Measurements from ENCODE around the gene ARHGAP45. TPM values are rescaled to one million over a fixed set of nuclear protein-coding genes. Genes with fewer than 3 reads are reported as not detected.

ARHGAP45 gene
- total RNA-seq, 1 donor from 2014 or later: 5.1 TPM

DNA sequence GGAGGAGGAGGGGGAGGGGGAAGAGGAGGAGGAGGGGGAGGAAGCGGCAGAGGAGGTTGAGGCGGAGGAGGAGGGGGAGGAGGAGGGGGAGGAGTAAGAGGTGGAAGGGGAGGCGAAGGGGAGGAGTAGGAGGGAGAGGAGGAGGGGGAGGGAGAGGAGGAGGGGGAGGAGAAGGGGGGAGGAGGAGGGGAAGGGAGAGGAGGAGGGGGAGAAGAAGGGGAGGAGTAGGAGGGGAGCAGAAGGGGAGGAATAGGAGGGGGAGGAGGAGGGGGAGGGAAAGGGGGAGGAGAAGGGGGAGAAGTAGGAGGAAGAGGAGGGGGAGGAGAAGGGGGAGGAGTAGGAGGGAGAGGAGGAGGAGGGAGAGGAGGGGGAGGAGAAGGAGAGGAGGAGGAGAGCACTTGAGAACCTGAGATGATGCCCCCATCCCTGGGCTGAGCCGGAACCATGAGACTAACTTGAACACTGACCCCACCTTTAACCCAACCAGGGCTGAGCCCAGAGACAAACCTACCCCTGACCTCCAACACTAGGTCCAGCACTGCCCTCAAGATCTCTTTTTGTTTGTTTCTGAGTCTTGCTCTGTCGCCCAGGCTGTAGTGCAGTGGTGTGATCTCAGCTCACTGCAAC is 14.5 kb upstream of the ARHGAP45 start:
- ATAC-seq (ENCODE audit: poor library complexity) (no peak), DNase-seq (no peak)
- intact Hi-C loops (cut with DNase I): no loop called here

- ATAC-seq (ENCODE audit: poor library complexity) (no peak), DNase-seq (no peak)
- intact Hi-C loops (cut with DNase I): no loop called here
These were observed 13.5 kb upstream of the ARHGAP45 start for GRCh38 chr19:1053176-1054101.

DNA sequence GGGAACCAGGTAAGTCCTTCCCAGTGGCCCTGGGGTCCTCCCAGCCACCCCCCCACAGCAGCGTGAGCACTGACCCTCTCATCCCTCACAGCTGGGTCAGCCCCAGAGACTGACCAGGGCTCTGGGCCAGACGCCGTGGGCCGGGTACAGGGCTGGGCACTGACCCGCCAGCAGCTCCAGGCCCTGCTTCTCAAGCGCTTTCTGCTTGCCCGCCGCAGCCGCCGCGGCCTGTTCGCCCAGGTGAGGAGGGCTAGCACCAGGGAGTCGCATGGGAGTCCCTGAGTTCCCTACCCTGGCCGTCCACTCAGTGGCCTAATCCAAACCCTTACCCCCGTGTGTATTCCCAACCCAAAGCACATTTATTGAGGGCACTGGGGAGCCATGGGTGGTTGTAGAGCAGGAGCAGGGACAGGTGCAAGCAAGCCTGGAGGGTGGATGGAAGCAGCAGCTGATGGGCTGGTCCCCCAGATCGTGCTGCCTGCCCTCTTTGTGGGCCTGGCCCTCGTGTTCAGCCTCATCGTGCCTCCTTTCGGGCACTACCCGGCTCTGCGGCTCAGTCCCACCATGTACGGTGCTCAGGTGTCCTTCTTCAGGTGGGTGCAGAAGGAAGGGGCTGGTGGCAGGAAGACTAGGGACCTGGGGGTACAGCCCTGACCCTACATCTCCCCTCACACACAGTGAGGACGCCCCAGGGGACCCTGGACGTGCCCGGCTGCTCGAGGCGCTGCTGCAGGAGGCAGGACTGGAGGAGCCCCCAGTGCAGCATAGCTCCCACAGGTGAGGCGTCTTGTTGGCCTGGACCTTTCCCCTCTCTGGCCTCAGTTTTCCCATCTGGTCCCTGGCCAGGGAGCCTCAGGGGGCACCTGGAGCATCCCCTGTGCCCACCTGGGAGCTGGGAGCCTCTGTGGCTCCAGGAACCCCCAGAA is 12.6 kb upstream of the ARHGAP45 start:
- intact Hi-C loops (cut with DNase I): no loop called here
- DNase-seq (no peak), ATAC-seq (ENCODE audit: poor library complexity) (no peak)

- intact Hi-C loops (cut with DNase I): no loop called here
- ATAC-seq (ENCODE audit: poor library complexity) (no peak), DNase-seq (no peak)
These were observed 11.9 kb upstream of the ARHGAP45 start for GRCh38 chr19:1055028-1055425.

DNA sequence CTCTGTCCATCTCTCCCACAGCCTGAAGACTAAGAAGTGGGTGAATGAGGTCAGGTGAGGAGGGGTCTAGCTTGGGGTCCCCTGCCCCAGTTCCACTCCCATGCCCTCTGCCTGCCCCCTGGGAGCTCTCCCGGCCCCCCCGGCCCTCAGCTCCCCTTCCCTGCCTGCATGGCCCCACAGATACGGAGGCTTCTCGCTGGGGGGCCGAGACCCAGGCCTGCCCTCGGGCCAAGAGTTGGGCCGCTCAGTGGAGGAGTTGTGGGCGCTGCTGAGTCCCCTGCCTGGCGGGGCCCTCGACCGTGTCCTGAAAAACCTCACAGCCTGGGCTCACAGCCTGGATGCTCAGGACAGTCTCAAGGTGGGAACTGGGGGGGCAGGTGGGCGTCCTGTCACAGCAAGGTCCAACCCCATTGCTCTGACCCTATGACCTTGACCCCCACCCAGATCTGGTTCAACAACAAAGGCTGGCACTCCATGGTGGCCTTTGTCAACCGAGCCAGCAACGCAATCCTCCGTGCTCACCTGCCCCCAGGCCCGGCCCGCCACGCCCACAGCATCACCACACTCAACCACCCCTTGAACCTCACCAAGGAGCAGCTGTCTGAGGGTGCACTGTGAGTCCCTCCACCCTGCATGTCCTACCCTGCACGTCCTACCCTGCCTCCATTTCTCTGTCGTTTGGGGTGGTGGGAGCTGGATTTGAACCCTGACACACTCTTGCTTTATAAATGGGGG is 10.9 kb upstream of the ARHGAP45 start:
- DNase-seq (no peak), ATAC-seq (ENCODE audit: poor library complexity) (no peak)
- intact Hi-C loops (cut with DNase I): no loop called here

DNA sequence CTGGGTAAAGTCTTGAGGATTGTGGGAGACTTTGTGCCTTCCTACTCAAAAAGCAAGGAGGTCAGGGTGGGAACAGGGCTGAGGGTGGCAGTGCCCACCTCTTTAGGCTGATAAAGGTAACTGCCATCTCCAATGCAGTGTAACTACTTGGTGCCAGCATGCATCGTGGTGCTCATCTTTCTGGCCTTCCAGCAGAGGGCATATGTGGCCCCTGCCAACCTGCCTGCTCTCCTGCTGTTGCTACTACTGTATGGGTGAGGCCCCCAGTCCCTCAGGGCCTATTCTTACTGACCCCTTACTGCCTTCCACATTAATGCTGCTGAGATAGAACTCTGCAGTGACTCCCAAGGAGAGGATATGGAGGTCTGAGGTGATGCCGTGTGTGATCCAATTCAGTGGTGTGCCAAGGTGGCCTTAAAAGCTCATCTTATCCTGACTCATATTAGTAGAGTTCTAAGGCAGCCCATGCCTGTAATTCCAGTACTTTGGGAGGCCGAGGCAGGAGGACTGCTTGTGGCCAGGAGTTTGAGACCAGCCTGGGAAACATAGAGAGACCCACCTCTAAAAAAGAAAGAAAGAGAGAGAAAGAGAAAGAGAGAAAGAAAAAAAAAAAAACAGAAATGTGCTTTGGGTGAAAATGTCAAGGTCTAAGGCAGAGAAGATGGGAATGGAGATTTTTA is 9.7 kb upstream of the ARHGAP45 start:
- ATAC-seq (ENCODE audit: poor library complexity) (no peak), DNase-seq (no peak)
- intact Hi-C loops (cut with DNase I): no loop called here

GRCh38 chr19:1058112-1058511 is 8.9 kb upstream of the ARHGAP45 start:
- intact Hi-C loops (cut with DNase I): no loop called here
- DNase-seq: no peak
- no peak for ATAC-seq (ENCODE audit: poor library complexity)

GRCh38 chr19:1060689-1061088 is 6.3 kb upstream of the ARHGAP45 start:
- ATAC-seq (ENCODE audit: poor library complexity) (no peak), DNase-seq (no peak)
- intact Hi-C loops (cut with DNase I): no loop called here

- no peak for DNase-seq
- ATAC-seq (ENCODE audit: poor library complexity): no peak
- intact Hi-C loops (cut with DNase I): no loop called here
These were observed 5.0 kb upstream of the ARHGAP45 start for GRCh38 chr19:1061987-1062386.

DNA sequence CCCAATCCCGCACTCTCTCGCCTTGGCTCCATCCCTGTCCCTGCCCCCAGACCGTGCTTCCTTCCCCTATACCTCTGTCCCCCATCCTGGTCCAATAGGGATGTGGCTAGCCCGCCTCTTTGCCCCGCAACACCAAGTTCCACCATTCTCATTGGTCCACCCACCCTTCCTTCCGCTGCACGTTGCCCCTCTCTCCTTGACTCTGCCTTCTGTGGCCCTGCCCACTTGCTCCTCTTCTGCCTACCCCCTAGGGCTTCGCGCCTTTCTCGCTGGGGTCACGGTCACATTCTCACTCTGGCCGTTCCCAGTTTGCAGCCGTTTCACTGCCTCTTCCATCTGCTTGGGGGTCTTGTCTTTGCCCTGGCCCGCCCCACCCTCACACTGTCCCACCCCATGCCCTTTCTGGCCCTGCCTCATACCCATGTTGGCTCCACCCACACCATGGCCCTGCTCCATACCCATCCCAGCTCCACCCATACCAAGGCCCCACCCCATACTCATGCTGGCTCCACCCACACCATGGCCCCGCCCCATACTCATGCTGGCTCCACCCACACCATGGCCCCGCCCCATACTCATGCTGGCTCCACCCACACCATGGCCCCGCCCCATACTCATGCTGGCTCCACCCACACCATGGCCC is 4.5 kb upstream of the ARHGAP45 start:
- DNase-seq (no peak), ATAC-seq (ENCODE audit: poor library complexity) (no peak)
- intact Hi-C loops (cut with DNase I): no loop called here

- DNase-seq: no peak
- intact Hi-C loops (cut with DNase I): no loop called here
These were observed 3.7 kb upstream of the ARHGAP45 start for GRCh38 chr19:1063030-1063908.

DNA sequence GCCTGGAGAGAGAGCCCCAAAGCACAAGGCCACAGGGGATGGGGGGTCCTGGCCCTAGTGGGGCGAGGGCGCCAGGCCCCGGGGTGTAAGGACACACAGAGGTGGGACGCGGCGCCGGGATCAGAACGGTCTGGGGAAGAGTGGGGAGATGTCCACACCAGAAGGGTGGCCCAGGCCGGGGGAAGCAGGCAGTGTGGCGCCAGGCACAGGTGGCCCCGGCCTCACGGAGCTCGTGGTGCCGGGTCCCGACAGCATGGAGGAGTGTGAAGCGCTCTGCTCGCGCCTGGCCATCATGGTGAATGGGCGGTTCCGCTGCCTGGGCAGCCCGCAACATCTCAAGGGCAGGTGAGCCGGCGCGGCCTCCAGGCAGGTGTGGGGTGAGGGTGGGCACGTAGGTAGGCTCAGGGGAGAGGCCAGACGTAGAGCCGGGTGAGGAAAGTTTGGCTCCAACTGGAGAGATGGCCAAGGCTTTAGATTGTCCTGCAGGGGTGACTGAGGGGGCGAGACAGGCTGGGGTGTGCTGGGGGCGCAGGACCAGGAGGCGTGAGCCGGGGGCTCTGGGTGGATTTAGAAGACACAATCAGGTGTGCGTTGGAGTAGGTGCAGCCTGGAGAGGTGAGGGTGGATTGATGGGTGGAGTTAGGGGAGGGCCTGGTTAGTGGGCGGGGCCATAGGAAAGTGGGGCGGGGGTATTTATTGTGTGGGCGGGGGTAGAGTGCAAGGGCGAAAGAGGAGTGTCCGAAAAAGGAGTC is 2.9 kb upstream of the ARHGAP45 start:
- intact Hi-C loops (cut with DNase I): no loop called here
- ATAC-seq (ENCODE audit: poor library complexity) (no peak), DNase-seq (no peak)

More at GRCh38 chr19:1063030-1063908, 3.7 kb upstream of the ARHGAP45 start:
- ATAC-seq (ENCODE audit: poor library complexity): no peak

DNA sequence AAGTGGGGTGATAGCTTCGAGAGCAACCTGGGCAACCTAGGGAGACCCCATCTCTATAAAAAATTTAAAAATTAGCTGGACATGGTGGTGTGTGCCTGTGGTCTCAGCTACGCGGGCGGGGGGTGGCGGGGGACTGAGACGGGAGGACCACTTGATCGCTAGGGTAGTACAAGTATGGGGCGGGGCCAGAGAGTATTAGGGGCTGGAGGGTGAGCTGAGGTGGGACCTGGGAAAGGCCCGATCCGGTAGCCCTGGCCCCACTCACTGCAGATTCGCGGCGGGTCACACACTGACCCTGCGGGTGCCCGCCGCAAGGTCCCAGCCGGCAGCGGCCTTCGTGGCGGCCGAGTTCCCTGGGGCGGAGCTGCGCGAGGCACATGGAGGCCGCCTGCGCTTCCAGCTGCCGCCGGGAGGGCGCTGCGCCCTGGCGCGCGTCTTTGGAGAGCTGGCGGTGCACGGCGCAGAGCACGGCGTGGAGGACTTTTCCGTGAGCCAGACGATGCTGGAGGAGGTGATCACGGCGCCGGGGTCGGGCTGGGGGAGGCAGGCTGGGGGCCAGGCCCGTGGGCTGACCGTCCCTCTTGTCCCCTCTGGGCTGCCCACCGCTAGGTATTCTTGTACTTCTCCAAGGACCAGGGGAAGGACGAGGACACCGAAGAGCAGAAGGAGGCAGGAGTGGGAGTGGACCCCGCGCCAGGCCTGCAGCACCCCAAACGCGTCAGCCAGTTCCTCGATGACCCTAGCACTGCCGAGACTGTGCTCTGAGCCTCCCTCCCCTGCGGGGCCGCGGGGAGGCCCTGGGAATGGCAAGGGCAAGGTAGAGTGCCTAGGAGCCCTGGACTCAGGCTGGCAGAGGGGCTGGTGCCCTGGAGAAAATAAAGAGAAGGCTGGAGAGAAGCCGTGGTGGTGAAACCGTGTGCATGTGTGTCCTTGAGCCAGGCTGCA is 2.0 kb upstream of the ARHGAP45 start:
- peak; percentile 84 for DNase-seq
- intact Hi-C loops (cut with DNase I): no loop called here
- ATAC-seq (ENCODE audit: poor library complexity): peak; percentile 83

DNA sequence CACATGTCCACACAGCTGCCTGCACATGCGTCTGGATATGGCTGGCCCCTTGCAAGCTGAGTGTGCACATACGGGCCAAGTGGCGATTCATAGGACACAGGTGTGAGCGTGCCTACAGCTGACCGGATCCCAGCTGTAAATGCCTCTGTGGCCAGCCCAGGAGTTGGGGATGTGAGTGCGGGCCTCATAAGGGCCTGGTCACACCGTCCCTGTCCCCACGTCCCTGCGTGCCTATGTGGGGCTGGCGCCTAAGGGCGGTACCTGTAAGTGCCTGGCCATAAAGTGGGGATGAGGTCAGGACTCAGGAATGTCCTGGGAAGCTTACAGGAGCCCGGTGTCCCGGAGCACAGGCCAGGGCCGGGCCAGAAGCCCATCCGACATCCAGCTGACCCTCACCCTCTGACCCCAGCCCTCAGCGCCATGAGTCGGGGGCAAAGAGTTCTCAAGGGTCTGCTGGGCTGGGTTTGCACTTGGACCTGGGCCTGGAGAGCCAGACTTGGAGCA is 1.3 kb upstream of the ARHGAP45 start:
- ATAC-seq (ENCODE audit: poor library complexity): no peak
- intact Hi-C loops (cut with DNase I): no loop called here
- no peak for DNase-seq

- no peak for ATAC-seq (ENCODE audit: poor library complexity)
- DNase-seq: no peak
- intact Hi-C loops (cut with DNase I): no loop called here
These were observed 668 bp upstream of the ARHGAP45 start for GRCh38 chr19:1066251-1066747.

Measured in Right ventricle myocardium superior (tissue), 1 donor.